A673 (cell line): ENCODE measurements around the gene HS6ST2.

Experiments used
- EZH2 ChIP-seq: fragments of 200-600 bp; sonication (generic); IDR thresholded peaks from 2 replicates; pipeline ENCODE4 v1.6.1; 2017; ENCODE audit warnings: borderline replicate concordance, low read depth, mild to moderate bottlenecking, mixed read lengths, antibody characterized with exemption, low read length; ENCODE audit not compliant: poor library complexity, severe bottlenecking
- TF ChIP-seq, protein P1 (sequence below): fragments of 300-800, 200-600 bp; sonication (generic); conservative IDR thresholded peaks from 2 replicates; pipeline ENCODE4 v1.5.1; 2017; ENCODE audit warnings: low read depth, mild to moderate bottlenecking, antibody characterized with exemption, low read length, moderate library complexity, mixed read lengths

DNA sequence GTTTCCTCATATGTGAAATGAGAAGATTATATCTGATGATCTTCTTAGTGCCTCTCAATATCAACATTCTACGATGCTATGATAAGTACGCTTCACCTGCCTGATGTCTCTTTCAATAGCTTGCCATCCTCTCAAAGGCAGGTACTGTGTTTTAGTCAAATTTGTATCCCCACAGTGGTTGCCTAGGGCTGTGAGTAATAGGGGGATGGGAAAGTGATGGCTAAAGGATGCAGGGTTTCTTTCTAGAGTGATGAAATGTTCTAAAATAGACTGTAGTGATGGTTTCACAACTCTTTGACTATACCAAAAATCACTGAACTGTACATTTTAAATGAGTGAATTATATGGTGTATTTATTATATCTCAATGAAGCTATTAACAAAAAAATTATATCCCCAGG is 142.8 kb downstream of the HS6ST2 start:
- TF ChIP-seq, protein P1, sequence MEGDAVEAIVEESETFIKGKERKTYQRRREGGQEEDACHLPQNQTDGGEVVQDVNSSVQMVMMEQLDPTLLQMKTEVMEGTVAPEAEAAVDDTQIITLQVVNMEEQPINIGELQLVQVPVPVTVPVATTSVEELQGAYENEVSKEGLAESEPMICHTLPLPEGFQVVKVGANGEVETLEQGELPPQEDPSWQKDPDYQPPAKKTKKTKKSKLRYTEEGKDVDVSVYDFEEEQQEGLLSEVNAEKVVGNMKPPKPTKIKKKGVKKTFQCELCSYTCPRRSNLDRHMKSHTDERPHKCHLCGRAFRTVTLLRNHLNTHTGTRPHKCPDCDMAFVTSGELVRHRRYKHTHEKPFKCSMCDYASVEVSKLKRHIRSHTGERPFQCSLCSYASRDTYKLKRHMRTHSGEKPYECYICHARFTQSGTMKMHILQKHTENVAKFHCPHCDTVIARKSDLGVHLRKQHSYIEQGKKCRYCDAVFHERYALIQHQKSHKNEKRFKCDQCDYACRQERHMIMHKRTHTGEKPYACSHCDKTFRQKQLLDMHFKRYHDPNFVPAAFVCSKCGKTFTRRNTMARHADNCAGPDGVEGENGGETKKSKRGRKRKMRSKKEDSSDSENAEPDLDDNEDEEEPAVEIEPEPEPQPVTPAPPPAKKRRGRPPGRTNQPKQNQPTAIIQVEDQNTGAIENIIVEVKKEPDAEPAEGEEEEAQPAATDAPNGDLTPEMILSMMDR = no peak
- TF ChIP-seq EZH2 = no peak
